ENCODE data around the gene C1D. TPM values are rescaled to one million over a fixed set of nuclear protein-coding genes. Genes with fewer than 3 reads are reported as not detected.

Gene C1D
- total RNA-seq, 1 donor from 2014 or later: 19.3 TPM

GRCh38 chr2:68043032-68043431, 19.8 kb downstream of the C1D start:
- Mint-ChIP-seq H3K36me3 (ENCODE audit: unreplicated experiment) (peaks cover 18% of the 10 kb centered on the region), H3K27ac (ENCODE audit: unreplicated experiment) (no peak overlapping the region), H3K4me3 (ENCODE audit: unreplicated experiment) (no peak overlapping the region), H3K9me3 (ENCODE audit: unreplicated experiment) (no peaks in the 10 kb centered on the region), H3K4me1 (ENCODE audit: unreplicated experiment) (peaks cover 8% of the 10 kb centered on the region), H3K27me3 (ENCODE audit: unreplicated experiment) (no peaks in the 10 kb centered on the region)
- no peak for TF ChIP-seq CTCF (IDR thresholded peaks at IDR 0.05)
- no peak for DNase-seq (ENCODE audit: extremely low spot score, unreplicated experiment)

GRCh38 chr2:68041704-68042245, 21.0 kb downstream of the C1D start:
- Mint-ChIP-seq H3K27ac (ENCODE audit: unreplicated experiment) (no peak overlapping the region), H3K9me3 (ENCODE audit: unreplicated experiment) (no peaks in the 10 kb centered on the region), H3K4me3 (ENCODE audit: unreplicated experiment) (no peak overlapping the region), H3K27me3 (ENCODE audit: unreplicated experiment) (no peaks in the 10 kb centered on the region), H3K36me3 (ENCODE audit: unreplicated experiment) (peaks cover 19% of the 10 kb centered on the region), H3K4me1 (ENCODE audit: unreplicated experiment) (peaks cover 8% of the 10 kb centered on the region)
- TF ChIP-seq CTCF (IDR thresholded peaks at IDR 0.05): no peak
- DNase-seq (ENCODE audit: extremely low spot score, unreplicated experiment): no peak

GRCh38 chr2:68040078-68040477, 22.7 kb downstream of the C1D start:
- DNase-seq (ENCODE audit: extremely low spot score, unreplicated experiment): no peak
- H3K4me1 Mint-ChIP-seq (ENCODE audit: unreplicated experiment): peaks cover 8% of the 10 kb centered on the region
- no peak for TF ChIP-seq CTCF (IDR thresholded peaks at IDR 0.05)
- no peaks in the 10 kb centered on the region for H3K27me3 Mint-ChIP-seq (ENCODE audit: unreplicated experiment)
- H3K36me3 Mint-ChIP-seq (ENCODE audit: unreplicated experiment): peaks cover 18% of the 10 kb centered on the region
- no peak overlapping the region for H3K27ac Mint-ChIP-seq (ENCODE audit: unreplicated experiment)
- H3K4me3 Mint-ChIP-seq (ENCODE audit: unreplicated experiment): no peak overlapping the region
- H3K9me3 Mint-ChIP-seq (ENCODE audit: unreplicated experiment): no peaks in the 10 kb centered on the region

- peaks cover 6% of the 10 kb centered on the region for H3K4me1 Mint-ChIP-seq (ENCODE audit: unreplicated experiment)
- H3K9me3 Mint-ChIP-seq (ENCODE audit: unreplicated experiment): no peaks in the 10 kb centered on the region
- H3K27ac Mint-ChIP-seq (ENCODE audit: unreplicated experiment): no peak overlapping the region
- no peak overlapping the region for H3K4me3 Mint-ChIP-seq (ENCODE audit: unreplicated experiment)
- H3K27me3 Mint-ChIP-seq (ENCODE audit: unreplicated experiment): no peaks in the 10 kb centered on the region
- TF ChIP-seq CTCF (IDR thresholded peaks at IDR 0.05): no peak
- H3K36me3 Mint-ChIP-seq (ENCODE audit: unreplicated experiment): peaks cover 17% of the 10 kb centered on the region
- DNase-seq (ENCODE audit: extremely low spot score, unreplicated experiment): no peak
Measured at GRCh38 chr2:68039317-68039716, 23.5 kb downstream of the C1D start.

- H3K4me3 Mint-ChIP-seq (ENCODE audit: unreplicated experiment): no peak overlapping the region
- no peak overlapping the region for H3K27ac Mint-ChIP-seq (ENCODE audit: unreplicated experiment)
- no peak for TF ChIP-seq CTCF (IDR thresholded peaks at IDR 0.05)
Measured at GRCh38 chr2:68032702-68033101, 30.1 kb downstream of the C1D start.

More at GRCh38 chr2:68032702-68033101, 30.1 kb downstream of the C1D start:
- peaks cover 5% of the 10 kb centered on the region for H3K36me3 Mint-ChIP-seq (ENCODE audit: unreplicated experiment)
- H3K4me1 Mint-ChIP-seq (ENCODE audit: unreplicated experiment): peaks cover 5% of the 10 kb centered on the region
- H3K9me3 Mint-ChIP-seq (ENCODE audit: unreplicated experiment): no peaks in the 10 kb centered on the region
- DNase-seq (ENCODE audit: extremely low spot score, unreplicated experiment): no peak
- no peaks in the 10 kb centered on the region for H3K27me3 Mint-ChIP-seq (ENCODE audit: unreplicated experiment)

Measured in osteocyte (in vitro differentiated cells).